ENCODE measurements around the gene TXN2. TPM values are rescaled to one million over a fixed set of nuclear protein-coding genes. Genes with fewer than 3 reads are reported as not detected.

TXN2 gene
- total RNA-seq, 1 experiment from 2014 or later, result 87.0 TPM

- Histone ChIP-seq H3K79me2 (ENCODE audit: insufficient read depth, low read length) (peaks cover 13% of the 10 kb centered on the region), H3K9ac (ENCODE audit: low read length) (no peak overlapping the region), H3K9me2 (ENCODE audit: insufficient read depth) (no peaks in the 10 kb centered on the region), H3K4me1 (ENCODE audit: control insufficient read depth in 1 of 2, insufficient read depth in 2 of 2, low read length in 2 of 2) (peaks cover 2 to 10% of the 10 kb centered on the region in 2 experiments), H3K4me2 (ENCODE audit: low read length) (no peak overlapping the region), H3K27ac (ENCODE audit: low read depth, low read length) (no peak overlapping the region), H3K4me3 (replicated peaks in 1 of 2; ENCODE audit: low read depth in 1 of 2, low read length in 2 of 2) (no peak overlapping the region), H2AFZ (ENCODE audit: low read depth, low read length, poor library complexity, severe bottlenecking) (no peak overlapping the region), H4K20me1 (ENCODE audit: insufficient read depth) (no peaks in the 10 kb centered on the region), H3K27me3 (ENCODE audit: insufficient read depth, low read length) (no peaks in the 10 kb centered on the region), H3K36me3 (ENCODE audit: control insufficient read depth in 1 of 2, insufficient read depth in 2 of 2, low read length in 2 of 2) (peaks cover 29 to 32% of the 10 kb centered on the region in 2 experiments), H3K9me3 (ENCODE audit: control insufficient read depth in 1 of 2, insufficient read depth in 1 of 2, low read depth in 1 of 2, low read length in 2 of 2) (no peaks in the 10 kb centered on the region)
- ChIA-PET CTCF (interaction anchor here (1.0 kb wide), 1 partner anchor 175 kb away, joined by 3 read pairs; no protein-coding TSS in a partner anchor), RAD21 (ENCODE audit: low non-redundant PET in 1 of 2, low total read pairs in 2 of 2, uncharacterized antibody in 2 of 2, unreplicated experiment in 2 of 2) (no interaction called here), POLR2A (interaction anchor here (1.1 kb wide), 1 partner anchor 174 kb away, joined by 3 read pairs; no protein-coding TSS in a partner anchor)
- TF ChIP-seq SRF (IDR thresholded peaks at IDR 0.05; ENCODE audit: low read depth) (no peak), CEBPB (IDR thresholded peaks at IDR 0.05; ENCODE audit: low read depth) (no peak), POLR2A (IDR thresholded peaks at IDR 0.05; ENCODE audit: borderline replicate concordance, extremely low read depth, insufficient read depth, insufficient read length) (no peak), MAX (IDR thresholded peaks at IDR 0.05) (no peak), ELF1 (IDR thresholded peaks at IDR 0.05; ENCODE audit: borderline replicate concordance, low read depth) (no peak), RAD21 (IDR thresholded peaks at IDR 0.05; ENCODE audit: low read depth) (no peak), ZFX (IDR thresholded peaks at IDR 0.05) (no peak), EZH2 (IDR thresholded peaks at IDR 0.05) (no peak), POLR2AphosphoS5 (IDR thresholded peaks at IDR 0.05; ENCODE audit: low read depth, low read length) (no peak), ZNF274 (IDR thresholded peaks at IDR 0.05; ENCODE audit: low read depth, low read length) (no peak), TCF7L2 (IDR thresholded peaks at IDR 0.05; ENCODE audit: borderline replicate concordance, extremely low read depth, insufficient read depth, insufficient read length) (no peak), CTCF (IDR thresholded peaks at IDR 0.05 in 2 of 3, conservative IDR thresholded peaks at IDR 0.05 in 1 of 3; ENCODE audit: borderline replicate concordance in 1 of 3, insufficient read depth in 1 of 3, low read depth in 2 of 3, low read length in 2 of 3) (no peak), EZH2phosphoT487 (IDR thresholded peaks at IDR 0.05; ENCODE audit: borderline replicate concordance) (no peak), EGR1 (IDR thresholded peaks at IDR 0.05; ENCODE audit: low read depth) (no peak)
- intact Hi-C loops (cut with micrococcal nuclease), result no loop called here
- DNase-seq (ENCODE audit: low read depth, low spot score) (no peak), ATAC-seq (no peak)
- no TSS peak for BruUV-seq (replicated peaks)
Observed at GRCh38 chr22:36475341-36475740, 6.1 kb downstream of the TXN2 start.
